ENCODE measurements around the gene RXYLT1. TPM values are rescaled to one million over a fixed set of nuclear protein-coding genes. Genes with fewer than 3 reads are reported as not detected.
"Not testable (repeated sequence)": the region's sequence is repeated elsewhere in the genome, so short reads cannot be mapped to it uniquely, and the experiment has no call there.

The RXYLT1 gene
- total and polyA plus RNA-seq, 2 of the 8 experiments (the other 6 are each of a cell fraction or from before 2014, with no cell fraction given) = 3.8 to 10.9 TPM

DNA sequence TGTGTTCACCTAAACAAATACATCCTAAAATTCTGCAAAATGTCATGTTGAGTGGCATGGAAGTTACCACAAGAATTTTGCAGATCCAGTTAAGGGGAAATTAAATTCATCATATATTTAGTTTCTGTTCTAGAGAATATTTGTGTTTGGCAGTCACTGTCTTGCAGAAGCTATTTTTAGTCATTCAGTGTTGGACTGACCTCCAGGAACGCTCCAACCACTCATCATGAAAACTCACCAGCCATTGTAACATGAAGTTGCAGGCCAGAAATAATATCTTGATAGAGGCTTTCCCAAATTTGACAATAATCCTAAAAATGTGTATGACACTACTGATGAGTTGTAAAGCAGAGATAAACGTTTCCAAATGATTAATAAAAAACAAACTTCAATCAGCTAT, 35.6 kb upstream of the RXYLT1 start:
- H3K23ac ChIP-seq (ENCODE audit: insufficient read length); H3K4ac ChIP-seq (replicated peaks; ENCODE audit: insufficient read length, low read depth, low read length); H2BK5ac ChIP-seq (ENCODE audit: low read depth, low read length); H3K9ac ChIP-seq (replicated peaks in 1 of 4; ENCODE audit: extremely low read depth in 1 of 4, low read depth in 3 of 4, low read length in 3 of 4); H4K8ac ChIP-seq (ENCODE audit: extremely low read depth, insufficient read depth, low read length); H3K56ac ChIP-seq (replicated peaks; ENCODE audit: insufficient read length, low read depth, low read length); H2AK5ac ChIP-seq (ENCODE audit: low read depth, low read length); H3K79me1 ChIP-seq (ENCODE audit: low read depth, low read length); H2BK20ac ChIP-seq (ENCODE audit: low read length); H3K23me2 ChIP-seq (ENCODE audit: low read depth, low read length); H4K5ac ChIP-seq (ENCODE audit: insufficient read length, low read depth, low read length); H3K27ac ChIP-seq (ENCODE audit: low read depth, low read length); H3K14ac ChIP-seq (ENCODE audit: insufficient read length); H3K36me3 ChIP-seq (ENCODE audit: control insufficient read depth in 2 of 4, insufficient read depth in 4 of 4, low read length in 3 of 4); H3K9me3 ChIP-seq (ENCODE audit: insufficient read depth in 2 of 2, low read depth in 1 of 2, low read length in 1 of 2); POLR2A ChIA-PET (ENCODE audit: partially characterized antibody); H2BK12ac ChIP-seq (ENCODE audit: low read depth, low read length); H3K4me1 ChIP-seq (replicated peaks in 1 of 4; ENCODE audit: control insufficient read depth in 3 of 4, insufficient read depth in 4 of 4, low read length in 3 of 4); H4K91ac ChIP-seq (replicated peaks; ENCODE audit: insufficient read length, low read length); H3K4me3 ChIP-seq (ENCODE audit: extremely low read depth in 1 of 4, insufficient read depth in 2 of 4, low read depth in 3 of 4, low read length in 4 of 4); DNase-seq (ENCODE audit: low read depth in 1 of 2, low spot score in 2 of 2); H3K18ac ChIP-seq (ENCODE audit: extremely low read depth, low read length); H3K27me3 ChIP-seq (replicated peaks in 1 of 4; ENCODE audit: control insufficient read depth in 3 of 4, extremely low read depth in 1 of 4, insufficient read depth in 3 of 4, low read length in 3 of 4); H3K79me2 ChIP-seq (ENCODE audit: control insufficient read depth in 1 of 2, insufficient read depth in 2 of 2, low read length in 2 of 2); H2BK120ac ChIP-seq (replicated peaks; ENCODE audit: low read depth, low read length); H3K4me2 ChIP-seq (ENCODE audit: insufficient read depth in 1 of 2, low read depth in 2 of 2, low read length in 2 of 2); H2BK15ac ChIP-seq (ENCODE audit: low read length); FAIRE-seq; CTCF ChIA-PET (ENCODE audit: partially characterized antibody); H4K20me1 ChIP-seq (replicated peaks in 1 of 2; ENCODE audit: control insufficient read depth in 1 of 2, insufficient read depth in 2 of 2, low read length in 2 of 2): not testable (repeated sequence)
- 0 out of 2 replicates have a peak overlapping the region, but pooled peaks have one; percentile 59 for H2AFZ ChIP-seq (ENCODE audit: low read length)
- 41% methylated on average over 2 of the region's 2 CpGs; no CpG with 5 or more reads in 1 of the 2 experiments for WGBS, 2 experiments (ENCODE audit: extremely low coverage in 1 of 2, insufficient coverage in 1 of 2, insufficient read length in 1 of 2, insufficient replicate concordance in 2 of 2, low coverage in 1 of 2, low lambda C conversion rate in 2 of 2, missing lambda C conversion rate in 1 of 2)

DNA sequence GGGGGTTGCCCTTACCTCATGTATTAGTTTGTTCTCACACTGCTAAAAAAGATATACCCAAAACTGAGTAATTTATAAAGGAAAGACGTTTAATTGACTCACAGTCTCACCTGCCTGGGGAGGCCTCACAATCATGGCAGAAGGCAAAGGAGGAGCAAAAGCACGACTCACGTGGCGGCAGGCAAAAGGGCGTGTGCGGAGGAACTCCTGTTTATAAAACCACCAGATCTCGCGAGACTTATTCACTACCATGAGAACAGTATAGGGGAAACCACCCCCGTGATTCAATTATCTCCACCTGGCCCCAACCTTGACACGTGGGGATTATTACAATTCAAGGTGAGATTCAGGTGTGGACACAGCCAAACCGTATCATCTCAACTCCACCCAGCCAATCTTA, 33.2 kb upstream of the RXYLT1 start:
- H4K8ac ChIP-seq (ENCODE audit: extremely low read depth, insufficient read depth, low read length); H3K79me2 ChIP-seq (ENCODE audit: control insufficient read depth in 1 of 2, insufficient read depth in 2 of 2, low read length in 2 of 2); H3K56ac ChIP-seq (replicated peaks; ENCODE audit: insufficient read length, low read depth, low read length); H4K5ac ChIP-seq (ENCODE audit: insufficient read length, low read depth, low read length); H3K18ac ChIP-seq (ENCODE audit: extremely low read depth, low read length); H3K4me3 ChIP-seq (ENCODE audit: extremely low read depth in 1 of 4, insufficient read depth in 2 of 4, low read depth in 3 of 4, low read length in 4 of 4); H2BK15ac ChIP-seq (ENCODE audit: low read length); H3K4me1 ChIP-seq (replicated peaks in 1 of 4; ENCODE audit: control insufficient read depth in 3 of 4, insufficient read depth in 4 of 4, low read length in 3 of 4); H2BK5ac ChIP-seq (ENCODE audit: low read depth, low read length); H2BK20ac ChIP-seq (ENCODE audit: low read length); H3K27ac ChIP-seq (ENCODE audit: low read depth, low read length); H2BK12ac ChIP-seq (ENCODE audit: low read depth, low read length); CTCF ChIA-PET (ENCODE audit: partially characterized antibody); H2AFZ ChIP-seq (ENCODE audit: low read length); H2AK5ac ChIP-seq (ENCODE audit: low read depth, low read length); H2BK120ac ChIP-seq (replicated peaks; ENCODE audit: low read depth, low read length); H3K9me3 ChIP-seq (ENCODE audit: insufficient read depth in 2 of 2, low read depth in 1 of 2, low read length in 1 of 2); H3K23ac ChIP-seq (ENCODE audit: insufficient read length); H4K20me1 ChIP-seq (replicated peaks in 1 of 2; ENCODE audit: control insufficient read depth in 1 of 2, insufficient read depth in 2 of 2, low read length in 2 of 2); H4K91ac ChIP-seq (replicated peaks; ENCODE audit: insufficient read length, low read length); H3K4me2 ChIP-seq (ENCODE audit: insufficient read depth in 1 of 2, low read depth in 2 of 2, low read length in 2 of 2); H3K27me3 ChIP-seq (replicated peaks in 1 of 4; ENCODE audit: control insufficient read depth in 3 of 4, extremely low read depth in 1 of 4, insufficient read depth in 3 of 4, low read length in 3 of 4); POLR2A ChIA-PET (ENCODE audit: partially characterized antibody); H3K9ac ChIP-seq (replicated peaks in 1 of 4; ENCODE audit: extremely low read depth in 1 of 4, low read depth in 3 of 4, low read length in 3 of 4); DNase-seq (ENCODE audit: low read depth in 1 of 2, low spot score in 2 of 2); H3K14ac ChIP-seq (ENCODE audit: insufficient read length); H3K79me1 ChIP-seq (ENCODE audit: low read depth, low read length); FAIRE-seq; H3K36me3 ChIP-seq (ENCODE audit: control insufficient read depth in 2 of 4, insufficient read depth in 4 of 4, low read length in 3 of 4); H3K4ac ChIP-seq (replicated peaks; ENCODE audit: insufficient read length, low read depth, low read length); H3K23me2 ChIP-seq (ENCODE audit: low read depth, low read length): not testable (repeated sequence)
- WGBS, 2 experiments (ENCODE audit: extremely low coverage in 1 of 2, insufficient coverage in 1 of 2, insufficient read length in 1 of 2, insufficient replicate concordance in 2 of 2, low coverage in 1 of 2, low lambda C conversion rate in 2 of 2, missing lambda C conversion rate in 1 of 2) = 81% methylated on average over 11 of the region's 11 CpGs; no CpG with 5 or more reads in 1 of the 2 experiments
